ENCODE data around the gene OR2Z1. TPM values are rescaled to one million over a fixed set of nuclear protein-coding genes. Genes with fewer than 3 reads are reported as not detected.
"Not testable (repeated sequence)": the region's sequence is repeated elsewhere in the genome, so short reads cannot be mapped to it uniquely, and the experiment has no call there.

Gene OR2Z1
- polyA plus RNA-seq, 6 donors from 2014 or later = not detected

- Mint-ChIP-seq H3K36me3 (no peaks in the 10 kb centered on the region), H3K4me3 (no peak overlapping the region), H3K27me3 (peaks cover 20 to 31% (median 25%) of the 10 kb centered on the region in 3 donors), H3K4me1 (no peaks in the 10 kb centered on the region), H3K27ac (no peak overlapping the region), H3K9me3 (peaks cover 0 to 3% (median 0%) of the 10 kb centered on the region in 7 donors)
- no peak for DNase-seq
- ATAC-seq (ENCODE audit: low read depth in 2 of 2) = no peak
These were observed 30.5 kb upstream of the OR2Z1 start for GRCh38 chr19:8690753-8691539.

DNA sequence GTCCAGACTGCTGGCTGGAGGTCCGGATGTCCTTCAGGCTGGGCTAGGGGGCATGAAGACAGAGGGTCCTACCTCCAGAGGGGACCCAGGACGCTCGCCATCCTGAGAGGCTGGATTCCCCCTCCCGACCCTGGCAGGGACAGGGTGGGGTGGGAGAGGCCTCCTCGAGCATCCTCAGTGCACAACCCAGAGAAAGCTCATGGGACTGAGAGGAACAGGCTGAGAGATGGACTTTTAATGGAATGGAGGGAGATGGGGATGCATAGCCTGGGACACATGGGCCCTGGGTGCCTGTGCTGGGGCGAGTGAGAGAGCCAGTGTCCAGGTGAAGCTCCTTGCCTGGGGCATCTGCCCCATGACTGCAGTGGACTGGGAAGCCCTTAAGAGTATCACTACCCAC lies 25.9 kb upstream of the OR2Z1 start:
- Mint-ChIP-seq H3K27ac (no peak overlapping the region), H3K4me3 (no peak overlapping the region), H3K27me3 (peaks cover 33 to 48% (median 44%) of the 10 kb centered on the region in 3 donors), H3K9me3 (peaks cover 0 to 3% (median 0%) of the 10 kb centered on the region in 7 donors), H3K4me1 (no peaks in the 10 kb centered on the region), H3K36me3 (no peaks in the 10 kb centered on the region)
- ATAC-seq (ENCODE audit: low read depth in 2 of 2) = no peak
- DNase-seq = no peak

DNA sequence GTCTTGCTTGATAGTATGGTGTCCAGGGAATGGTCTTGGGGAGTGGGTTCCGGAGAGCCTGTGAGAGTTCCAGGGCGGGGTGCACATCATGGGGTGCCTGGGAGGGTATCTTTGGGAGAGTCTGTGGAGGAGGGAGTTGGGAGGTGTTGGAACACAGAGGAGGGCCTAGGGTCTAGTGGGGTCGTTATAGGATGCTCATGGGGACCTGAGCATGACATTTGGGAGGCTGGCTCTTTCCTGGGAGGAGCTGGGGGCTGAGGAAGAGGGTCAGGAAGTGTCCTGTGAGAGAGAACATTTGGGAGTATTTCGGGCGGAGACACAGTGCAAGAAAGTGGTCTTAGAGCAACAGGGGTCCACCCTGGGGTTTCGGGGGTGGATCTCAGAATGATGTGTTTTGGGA lies 25.5 kb upstream of the OR2Z1 start:
- peaks cover 33 to 52% (median 47%) of the 10 kb centered on the region in 3 donors for H3K27me3 Mint-ChIP-seq
- no peak overlapping the region for H3K4me3 Mint-ChIP-seq
- no peaks in the 10 kb centered on the region for H3K36me3 Mint-ChIP-seq
- H3K27ac Mint-ChIP-seq = no peak overlapping the region
- DNase-seq (no peak), ATAC-seq (ENCODE audit: low read depth in 2 of 2) (no peak)
- no peaks in the 10 kb centered on the region for H3K4me1 Mint-ChIP-seq
- H3K9me3 Mint-ChIP-seq = peaks cover 0 to 2% (median 0%) of the 10 kb centered on the region in 7 donors

DNA sequence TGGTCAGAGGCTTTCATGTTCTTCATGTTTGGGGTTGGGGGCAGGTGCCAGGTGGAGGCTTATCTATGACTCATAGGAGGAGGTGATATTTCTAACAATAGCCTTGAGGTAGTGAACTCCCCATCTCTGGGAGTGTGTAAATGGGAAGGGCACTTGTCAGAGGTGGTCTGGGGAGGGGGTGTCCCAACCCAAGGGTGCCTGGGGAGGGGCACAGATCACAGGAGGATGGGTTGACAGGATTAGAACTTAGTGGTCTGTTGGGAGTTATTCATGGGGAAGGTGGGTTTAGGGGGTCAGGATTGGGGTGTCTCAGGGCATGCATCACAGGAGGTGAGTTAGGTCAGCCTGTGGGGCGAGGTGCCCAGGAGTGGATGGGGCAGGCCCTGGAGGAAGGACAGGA lies 24.4 kb upstream of the OR2Z1 start:
- no peak for ATAC-seq (ENCODE audit: low read depth in 2 of 2)
- H3K4me3 Mint-ChIP-seq = no peak overlapping the region
- H3K27ac Mint-ChIP-seq = no peak overlapping the region
- peaks cover 0 to 1% (median 0%) of the 10 kb centered on the region in 7 donors for H3K9me3 Mint-ChIP-seq
- no peaks in the 10 kb centered on the region for H3K36me3 Mint-ChIP-seq
- no peaks in the 10 kb centered on the region for H3K4me1 Mint-ChIP-seq
- DNase-seq = no peak
- peaks cover 30 to 53% (median 47%) of the 10 kb centered on the region in 3 donors for H3K27me3 Mint-ChIP-seq

DNA sequence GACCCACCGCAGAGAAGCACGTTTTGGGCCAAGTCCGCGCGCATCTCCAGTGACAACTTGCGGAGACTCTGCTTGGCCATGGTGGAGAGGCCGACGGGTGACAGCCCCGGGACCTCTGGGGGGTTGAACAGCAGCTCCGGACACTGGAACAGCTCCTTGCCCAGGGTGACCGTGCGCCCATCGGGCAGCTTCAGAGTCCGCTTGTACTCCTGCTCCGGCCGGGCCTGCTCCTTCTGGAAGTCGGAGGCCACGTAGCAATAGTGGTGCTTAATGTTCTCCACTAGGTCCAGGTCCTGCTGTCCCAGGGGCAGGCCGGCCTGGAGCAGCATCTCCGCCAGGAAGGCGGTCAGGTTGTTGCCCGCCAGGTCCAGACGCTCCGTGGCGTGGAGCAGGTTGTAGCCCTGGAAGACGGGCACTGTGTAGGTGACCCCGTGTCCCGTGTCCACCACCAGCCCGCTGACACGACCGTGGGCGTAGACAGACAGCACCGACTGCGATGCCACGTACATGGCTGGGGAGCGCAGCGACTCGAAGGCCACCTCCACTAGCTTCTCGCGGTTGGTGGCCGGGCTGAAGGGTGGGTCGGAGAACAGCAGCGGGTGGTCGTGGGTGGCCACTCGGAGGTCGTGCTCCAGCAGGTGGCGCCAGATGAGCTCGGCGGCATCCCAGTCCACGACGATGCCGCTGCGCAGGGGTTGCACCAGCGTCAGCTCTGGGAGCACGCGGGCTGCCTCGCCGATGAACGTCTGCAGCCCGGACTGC lies 23.6 kb upstream of the OR2Z1 start:
- H3K27ac Mint-ChIP-seq = no peak overlapping the region
- no peak overlapping the region for H3K4me3 Mint-ChIP-seq
- H3K9me3 Mint-ChIP-seq = peaks cover 0 to 1% (median 0%) of the 10 kb centered on the region in 7 donors
- H3K27me3 Mint-ChIP-seq = peaks cover 30 to 52% (median 46%) of the 10 kb centered on the region in 3 donors
- DNase-seq (no peak), ATAC-seq (ENCODE audit: low read depth in 2 of 2) (no peak)
- H3K4me1 Mint-ChIP-seq = peaks cover 0 to 5% (median 4%) of the 10 kb centered on the region in 3 donors
- no peaks in the 10 kb centered on the region for H3K36me3 Mint-ChIP-seq

- H3K36me3 Mint-ChIP-seq = no peaks in the 10 kb centered on the region
- H3K4me1 Mint-ChIP-seq = peaks cover 0 to 5% (median 4%) of the 10 kb centered on the region in 3 donors
- peaks cover 0 to 1% (median 0%) of the 10 kb centered on the region in 7 donors for H3K9me3 Mint-ChIP-seq
- DNase-seq (no peak), ATAC-seq (ENCODE audit: low read depth in 2 of 2) (no peak)
- no peak within 1 kb of the TSS for H3K27ac Mint-ChIP-seq
- peaks cover 34 to 57% (median 53%) of the 10 kb centered on the region in 3 donors for H3K27me3 Mint-ChIP-seq
- no peak within 1 kb of the TSS for H3K4me3 Mint-ChIP-seq
These were observed 22.9 kb upstream of the OR2Z1 start, which contains the start of gene ACTL9 for GRCh38 chr19:8698433-8699063. Gene ACTL9 (minus strand): TSS chr19:8698795. CDS start chr19:8698701, 94 bp downstream.

DNA sequence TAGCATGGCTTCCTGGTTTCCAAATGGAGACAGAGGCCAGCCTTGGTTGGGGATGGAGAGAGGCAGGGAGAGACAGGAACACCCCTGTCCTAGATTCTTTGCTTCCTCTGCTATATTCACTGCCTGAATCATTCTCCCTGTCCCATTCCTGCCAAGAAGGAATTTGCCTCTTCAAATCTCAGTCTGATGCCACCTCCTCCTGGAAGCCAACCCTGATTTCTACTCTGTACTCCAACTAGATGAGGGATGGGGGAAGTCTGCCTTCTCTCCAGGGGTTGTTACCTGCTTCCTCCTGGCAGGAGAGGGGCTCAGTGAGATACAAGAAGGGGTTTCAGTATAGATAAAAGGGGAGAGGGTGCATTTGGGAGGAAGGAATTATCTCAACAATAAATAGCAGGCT lies 21.5 kb upstream of the OR2Z1 start:
- Mint-ChIP-seq H3K36me3 (no peaks in the 10 kb centered on the region), H3K4me3 (no peak overlapping the region), H3K9me3 (peaks cover 0 to 1% (median 0%) of the 10 kb centered on the region in 7 donors), H3K4me1 (peaks cover 0 to 5% (median 4%) of the 10 kb centered on the region in 3 donors), H3K27ac (no peak overlapping the region), H3K27me3 (peaks cover 30 to 67% (median 61%) of the 10 kb centered on the region in 3 donors)
- DNase-seq (no peak), ATAC-seq (ENCODE audit: low read depth in 2 of 2) (no peak)

DNA sequence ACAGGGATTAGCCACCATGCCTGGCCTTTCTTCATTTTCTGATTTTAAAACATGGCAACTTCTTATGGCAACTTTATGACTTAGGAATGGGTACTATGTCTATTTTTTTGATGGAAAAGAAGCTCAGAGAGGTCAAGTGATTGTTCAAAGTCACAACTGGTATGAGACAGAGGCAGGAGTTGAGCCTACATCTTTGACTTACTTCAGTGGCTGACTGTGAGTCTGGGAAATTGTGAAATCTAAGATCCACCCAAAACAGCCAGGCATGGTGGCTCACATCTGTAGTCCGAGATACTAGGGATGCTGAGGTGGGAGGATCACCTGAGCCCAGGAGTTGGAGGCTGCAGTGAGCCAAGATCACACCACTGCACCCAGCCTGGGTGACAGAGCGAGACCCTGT lies 20.5 kb upstream of the OR2Z1 start:
- ATAC-seq (ENCODE audit: low read depth in 2 of 2) (no peak), DNase-seq (no peak)
- no peak overlapping the region for H3K4me3 Mint-ChIP-seq
- peaks cover 0 to 6% (median 4%) of the 10 kb centered on the region in 3 donors for H3K4me1 Mint-ChIP-seq
- peaks cover 0 to 1% (median 0%) of the 10 kb centered on the region in 7 donors for H3K9me3 Mint-ChIP-seq
- peaks cover 24 to 62% (median 60%) of the 10 kb centered on the region in 3 donors for H3K27me3 Mint-ChIP-seq
- H3K27ac Mint-ChIP-seq = no peak overlapping the region
- H3K36me3 Mint-ChIP-seq = no peaks in the 10 kb centered on the region

- peaks cover 25 to 54% (median 46%) of the 10 kb centered on the region in 3 donors for H3K27me3 Mint-ChIP-seq
- DNase-seq (no peak), ATAC-seq (ENCODE audit: low read depth in 2 of 2) (no peak)
- H3K36me3 Mint-ChIP-seq = no peaks in the 10 kb centered on the region
- H3K9me3 Mint-ChIP-seq = no peaks in the 10 kb centered on the region
- peaks cover 0 to 8% (median 4%) of the 10 kb centered on the region in 3 donors for H3K4me1 Mint-ChIP-seq
- H3K27ac Mint-ChIP-seq = peak overlapping the region in 1 of 6 donors; percentile 73
- no peak overlapping the region for H3K4me3 Mint-ChIP-seq
These were observed 19.1 kb upstream of the OR2Z1 start for GRCh38 chr19:8702350-8702749.

GRCh38 chr19:8703223-8703622 lies 18.2 kb upstream of the OR2Z1 start:
- Mint-ChIP-seq H3K9me3 (no peaks in the 10 kb centered on the region), H3K27ac (no peak overlapping the region), H3K36me3 (no peaks in the 10 kb centered on the region), H3K4me3 (no peak overlapping the region), H3K4me1 (peaks cover 0 to 8% (median 4%) of the 10 kb centered on the region in 3 donors), H3K27me3 (peaks cover 25 to 54% (median 45%) of the 10 kb centered on the region in 3 donors)
- ATAC-seq (ENCODE audit: low read depth in 2 of 2) (no peak), DNase-seq (no peak)

GRCh38 chr19:8705304-8705703 lies 16.1 kb upstream of the OR2Z1 start:
- H3K27me3 Mint-ChIP-seq = peaks cover 15 to 45% (median 36%) of the 10 kb centered on the region in 3 donors
- not testable (repeated sequence) for H3K27ac Mint-ChIP-seq; ATAC-seq (ENCODE audit: low read depth in 2 of 2); H3K9me3 Mint-ChIP-seq; DNase-seq; H3K4me3 Mint-ChIP-seq; H3K4me1 Mint-ChIP-seq; H3K36me3 Mint-ChIP-seq

DNA sequence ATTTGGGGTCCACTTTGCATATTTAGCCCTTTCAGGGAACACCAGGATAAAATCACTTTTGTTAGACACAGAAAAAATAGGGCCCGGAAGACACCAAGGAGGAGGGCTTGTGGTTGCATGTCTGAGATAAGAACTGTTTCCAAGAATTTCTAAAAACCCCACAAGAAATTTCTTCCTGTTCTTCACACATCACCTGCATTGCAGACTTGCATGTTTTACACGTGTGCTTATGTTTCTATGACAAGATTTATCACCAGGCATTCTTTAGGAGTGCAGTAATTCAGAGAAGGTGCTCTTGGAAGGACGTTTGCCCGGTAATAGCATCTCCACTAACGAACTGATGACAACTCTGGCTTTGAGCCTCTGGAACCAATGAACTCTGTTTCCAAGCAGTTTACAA lies 15.7 kb upstream of the OR2Z1 start:
- H3K9me3 Mint-ChIP-seq = no peaks in the 10 kb centered on the region
- ATAC-seq (ENCODE audit: low read depth in 2 of 2) = no peak
- H3K27ac Mint-ChIP-seq = no peak overlapping the region
- H3K27me3 Mint-ChIP-seq = peaks cover 14 to 42% (median 38%) of the 10 kb centered on the region in 3 donors
- no peaks in the 10 kb centered on the region for H3K36me3 Mint-ChIP-seq
- no peak for DNase-seq
- peaks cover 0 to 8% (median 4%) of the 10 kb centered on the region in 3 donors for H3K4me1 Mint-ChIP-seq
- H3K4me3 Mint-ChIP-seq = no peak overlapping the region

GRCh38 chr19:8710337-8710736 lies 11.1 kb upstream of the OR2Z1 start:
- H3K27me3 Mint-ChIP-seq = peaks cover 10 to 16% (median 11%) of the 10 kb centered on the region in 3 donors
- H3K4me3 Mint-ChIP-seq; ATAC-seq (ENCODE audit: low read depth in 2 of 2); H3K4me1 Mint-ChIP-seq; DNase-seq; H3K27ac Mint-ChIP-seq: not testable (repeated sequence)
- H3K9me3 Mint-ChIP-seq = peaks cover 0 to 22% (median 14%) of the 10 kb centered on the region in 7 donors
- H3K36me3 Mint-ChIP-seq = peaks cover 5 to 13% of the 10 kb centered on the region in 2 donors
